HCT116 (cell line): ENCODE measurements around the gene IRF2BP1.

Experiments used
- POLR2AphosphoS5 ChIP-seq: IDR thresholded peaks from 2 replicates; pipeline ENCODE4 v1.6.1; 2011; ENCODE audit warnings: mild to moderate bottlenecking, low read depth, low read length, moderate library complexity
- YY1 ChIP-seq: IDR thresholded peaks from 2 replicates; pipeline ENCODE4 v1.6.1; 2011; ENCODE audit warnings: low read length, low read depth, moderate library complexity, mild to moderate bottlenecking; ENCODE audit not compliant: insufficient replicate concordance; ENCODE audit errors: extremely low read depth
- ZNF274 ChIP-seq: fragments of 200-500 bp; sonication (Bioruptor generic); IDR thresholded peaks from 2 replicates; pipeline ENCODE4 v1.6.1; 2014; ENCODE audit warnings: mild to moderate bottlenecking, low read depth, low read length, inconsistent platforms
- TF ChIP-seq, protein P1 (sequence below): IDR thresholded peaks from 2 replicates; pipeline ENCODE4 v1.6.1; 2012; ENCODE audit warnings: low read depth
- TF ChIP-seq, protein P2 (sequence below), 3 experiments: fragments of 200-600 bp in 1 of 3; sonication (generic) in 1 of 3; IDR thresholded peaks in 2 of 3; conservative IDR thresholded peaks in 1 of 3; 2 replicates each; pipeline ENCODE4 v1.5.1; 2012 to 2017; ENCODE audit warnings: low read depth in 2 of 3, low read length in 2 of 3, antibody characterized with exemption in 1 of 3, borderline replicate concordance in 1 of 3, control low read depth in 1 of 3, mild to moderate bottlenecking in 1 of 3, mixed read lengths in 1 of 3, mixed run types in 1 of 3, moderate library complexity in 1 of 3; ENCODE audit not compliant: insufficient read depth in 1 of 3

DNA sequence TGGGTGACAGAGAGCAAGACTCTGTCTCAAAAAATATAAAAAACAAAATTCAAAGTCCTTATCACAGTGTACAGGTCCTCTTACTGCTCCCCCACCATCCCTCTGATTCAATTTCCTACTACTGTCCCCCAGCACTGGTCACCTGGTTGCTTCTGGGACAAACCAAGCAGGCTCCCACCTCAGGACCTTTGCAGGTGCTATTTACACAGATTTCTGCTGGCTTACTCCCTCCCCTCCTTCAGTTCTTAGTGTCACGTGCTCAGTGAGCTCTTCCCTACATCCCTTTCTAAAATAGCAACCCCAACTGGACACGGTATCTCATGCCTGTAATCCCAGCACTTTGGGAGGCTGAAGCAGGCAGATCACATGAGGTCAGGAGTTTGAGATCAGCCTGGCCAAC, 6.0 kb downstream of the IRF2BP1 start:
- TF ChIP-seq, protein P1, sequence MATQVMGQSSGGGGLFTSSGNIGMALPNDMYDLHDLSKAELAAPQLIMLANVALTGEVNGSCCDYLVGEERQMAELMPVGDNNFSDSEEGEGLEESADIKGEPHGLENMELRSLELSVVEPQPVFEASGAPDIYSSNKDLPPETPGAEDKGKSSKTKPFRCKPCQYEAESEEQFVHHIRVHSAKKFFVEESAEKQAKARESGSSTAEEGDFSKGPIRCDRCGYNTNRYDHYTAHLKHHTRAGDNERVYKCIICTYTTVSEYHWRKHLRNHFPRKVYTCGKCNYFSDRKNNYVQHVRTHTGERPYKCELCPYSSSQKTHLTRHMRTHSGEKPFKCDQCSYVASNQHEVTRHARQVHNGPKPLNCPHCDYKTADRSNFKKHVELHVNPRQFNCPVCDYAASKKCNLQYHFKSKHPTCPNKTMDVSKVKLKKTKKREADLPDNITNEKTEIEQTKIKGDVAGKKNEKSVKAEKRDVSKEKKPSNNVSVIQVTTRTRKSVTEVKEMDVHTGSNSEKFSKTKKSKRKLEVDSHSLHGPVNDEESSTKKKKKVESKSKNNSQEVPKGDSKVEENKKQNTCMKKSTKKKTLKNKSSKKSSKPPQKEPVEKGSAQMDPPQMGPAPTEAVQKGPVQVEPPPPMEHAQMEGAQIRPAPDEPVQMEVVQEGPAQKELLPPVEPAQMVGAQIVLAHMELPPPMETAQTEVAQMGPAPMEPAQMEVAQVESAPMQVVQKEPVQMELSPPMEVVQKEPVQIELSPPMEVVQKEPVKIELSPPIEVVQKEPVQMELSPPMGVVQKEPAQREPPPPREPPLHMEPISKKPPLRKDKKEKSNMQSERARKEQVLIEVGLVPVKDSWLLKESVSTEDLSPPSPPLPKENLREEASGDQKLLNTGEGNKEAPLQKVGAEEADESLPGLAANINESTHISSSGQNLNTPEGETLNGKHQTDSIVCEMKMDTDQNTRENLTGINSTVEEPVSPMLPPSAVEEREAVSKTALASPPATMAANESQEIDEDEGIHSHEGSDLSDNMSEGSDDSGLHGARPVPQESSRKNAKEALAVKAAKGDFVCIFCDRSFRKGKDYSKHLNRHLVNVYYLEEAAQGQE: no peak
- TF ChIP-seq POLR2AphosphoS5 (no peak), YY1 (no peak), ZNF274 (no peak)
- TF ChIP-seq, protein P2, sequence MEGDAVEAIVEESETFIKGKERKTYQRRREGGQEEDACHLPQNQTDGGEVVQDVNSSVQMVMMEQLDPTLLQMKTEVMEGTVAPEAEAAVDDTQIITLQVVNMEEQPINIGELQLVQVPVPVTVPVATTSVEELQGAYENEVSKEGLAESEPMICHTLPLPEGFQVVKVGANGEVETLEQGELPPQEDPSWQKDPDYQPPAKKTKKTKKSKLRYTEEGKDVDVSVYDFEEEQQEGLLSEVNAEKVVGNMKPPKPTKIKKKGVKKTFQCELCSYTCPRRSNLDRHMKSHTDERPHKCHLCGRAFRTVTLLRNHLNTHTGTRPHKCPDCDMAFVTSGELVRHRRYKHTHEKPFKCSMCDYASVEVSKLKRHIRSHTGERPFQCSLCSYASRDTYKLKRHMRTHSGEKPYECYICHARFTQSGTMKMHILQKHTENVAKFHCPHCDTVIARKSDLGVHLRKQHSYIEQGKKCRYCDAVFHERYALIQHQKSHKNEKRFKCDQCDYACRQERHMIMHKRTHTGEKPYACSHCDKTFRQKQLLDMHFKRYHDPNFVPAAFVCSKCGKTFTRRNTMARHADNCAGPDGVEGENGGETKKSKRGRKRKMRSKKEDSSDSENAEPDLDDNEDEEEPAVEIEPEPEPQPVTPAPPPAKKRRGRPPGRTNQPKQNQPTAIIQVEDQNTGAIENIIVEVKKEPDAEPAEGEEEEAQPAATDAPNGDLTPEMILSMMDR (IDR thresholded peaks at IDR 0.05 in 2 of 3, conservative IDR thresholded peaks at IDR 0.05 in 1 of 3; ENCODE audit: borderline replicate concordance in 1 of 3, insufficient read depth in 1 of 3, low read depth in 2 of 3, low read length in 2 of 3): no peak
